Cardiac septum (tissue), 1 donor: ENCODE results near the gene EPS15. TPM values are rescaled to one million over a fixed set of nuclear protein-coding genes. Genes with fewer than 3 reads are reported as not detected.

Experiments
- DNase-seq: peaks from one replicate; pipeline ENCODE4 v3.0.0-alpha.2; 2020; ENCODE audit warnings: low spot score
- intact Hi-C: fragments of 100-400 bp; cut with DNase I; formaldehyde crosslinking; loops from one replicate; pipeline ENCODE4 v1.14.0; 2022
- total RNA-seq: library from RNA; stranded (reverse); fragmentation: NEBNext Ultra II Directional; extraction: Animal tissue kit (Norgen Biotek cat#: 25700); gene quantifications from one replicate; pipeline ENCODE4 v1.2.1, GENCODE V29; 2021
- donor health status: DM: no; HTN: no; CAD: no.

Gene EPS15
- total RNA-seq, 1 donor from 2014 or later = 46.6 TPM

DNA sequence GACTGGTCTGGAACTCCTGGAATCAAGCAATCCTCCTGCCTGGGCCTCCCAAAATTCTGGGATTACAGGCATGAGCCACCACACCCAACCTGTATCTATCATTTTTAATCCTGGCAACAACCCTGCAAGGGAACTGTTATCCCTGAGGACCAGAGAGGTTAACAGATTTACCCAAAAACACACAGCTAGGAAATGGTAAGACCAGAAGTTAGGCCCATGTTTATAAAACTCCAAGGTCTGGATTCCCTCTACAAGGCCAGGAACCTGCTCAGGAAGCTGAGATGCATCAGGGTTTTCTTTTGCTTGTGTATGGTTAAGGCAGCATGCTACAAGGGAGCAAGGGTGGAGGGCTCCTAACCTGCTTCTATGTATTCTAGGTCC, 170.9 kb downstream of the EPS15 start:
- DNase-seq = no peak
- intact Hi-C loops = no loop called here

DNA sequence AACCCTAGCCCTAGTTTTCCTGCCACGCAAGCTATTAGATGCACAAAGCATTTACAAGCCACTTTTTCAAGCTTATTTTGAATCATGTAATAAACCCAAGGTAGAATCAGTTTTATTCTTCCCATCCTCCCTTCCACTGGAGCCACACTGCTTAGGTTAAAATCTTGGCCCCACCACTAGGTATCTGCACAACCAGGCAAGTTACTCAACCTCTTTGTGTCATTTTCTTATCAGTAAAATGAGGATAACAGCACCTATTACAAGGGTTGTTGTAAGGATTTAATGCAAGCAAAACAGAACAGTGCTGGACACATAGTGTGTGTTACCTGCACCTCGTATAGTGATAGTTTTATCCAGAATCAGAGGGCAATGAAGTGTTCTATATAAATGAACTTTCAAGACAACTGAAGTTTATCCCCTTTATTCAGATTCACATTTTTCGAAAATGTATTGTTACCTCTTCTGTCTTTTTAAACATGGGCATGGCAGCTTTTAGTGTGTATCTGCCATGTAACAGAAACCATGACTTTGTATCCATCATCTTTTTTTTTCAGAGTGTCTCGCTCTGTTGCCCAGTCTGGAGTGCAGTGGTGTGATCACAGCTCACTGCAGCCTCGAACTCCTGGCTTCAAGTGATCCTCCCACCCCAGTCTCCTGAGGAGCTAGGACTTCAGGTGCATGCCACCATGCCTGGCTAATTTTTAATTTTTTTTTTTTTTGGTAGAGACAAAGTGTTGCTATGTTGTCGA, 171.5 kb downstream of the EPS15 start:
- DNase-seq = no peak
- intact Hi-C loops = no loop called here

DNA sequence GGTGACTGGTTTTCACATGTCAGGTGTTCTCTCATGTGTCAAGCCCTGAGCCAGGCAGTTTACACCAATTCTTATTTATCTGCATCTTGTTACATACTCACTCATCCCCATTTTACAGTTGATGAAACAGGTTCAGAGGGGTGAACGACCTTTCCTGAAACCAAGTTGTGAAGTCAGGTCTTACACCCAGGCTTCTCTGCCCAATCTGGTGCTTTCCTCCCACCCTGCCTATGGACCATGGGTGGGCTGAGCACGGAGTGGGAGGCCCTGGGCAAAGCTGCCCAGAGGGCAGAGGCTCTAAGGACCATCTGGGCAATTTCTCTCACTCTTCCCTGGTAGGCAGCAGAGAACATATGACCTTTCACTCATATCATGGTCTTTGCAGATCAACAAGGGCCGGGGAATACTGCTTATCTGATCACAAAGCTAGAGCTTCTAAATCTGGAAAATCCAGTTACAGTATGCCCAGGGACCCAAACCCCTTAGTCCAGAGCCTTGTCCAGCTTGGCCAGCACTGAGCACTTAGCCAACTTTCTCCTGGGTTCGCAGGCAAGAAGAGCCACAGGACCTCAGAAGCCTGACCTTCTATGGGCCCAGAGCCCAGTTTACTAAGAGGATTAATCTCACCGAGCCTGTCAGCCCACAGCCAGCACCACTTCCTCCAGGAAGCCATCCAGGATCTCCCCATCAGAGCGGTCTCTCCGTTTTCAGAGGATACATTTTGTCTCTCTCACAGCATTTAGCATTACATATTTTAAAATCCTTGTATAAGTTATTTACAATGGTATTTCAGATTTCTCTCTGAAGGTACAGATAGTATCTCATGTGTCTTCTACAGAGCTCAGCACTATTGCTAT, 172.8 kb downstream of the EPS15 start:
- intact Hi-C loops = no loop called here

DNA sequence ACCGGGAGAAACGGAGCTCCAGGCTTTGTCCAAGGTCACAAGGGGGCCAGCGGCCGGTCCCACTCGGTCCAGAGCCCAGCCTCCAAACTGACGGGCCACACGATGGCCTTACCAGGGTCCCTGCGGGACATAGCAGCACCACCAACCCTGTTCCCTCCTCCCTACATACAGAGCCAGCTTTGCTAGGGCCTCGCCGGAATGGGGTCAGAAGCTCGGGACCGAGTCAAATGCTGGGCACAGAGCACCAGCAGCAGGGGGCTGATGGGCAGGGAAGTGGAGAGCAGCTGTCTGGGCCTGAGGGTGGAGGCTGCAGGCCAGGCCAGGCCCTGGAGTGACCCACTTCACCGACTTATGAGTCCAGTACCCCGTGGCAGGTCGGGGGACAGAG, 173.8 kb downstream of the EPS15 start:
- DNase-seq = no peak
- intact Hi-C loops = no loop called here

More for the DNA sequence above, 172.8 kb downstream of the EPS15 start:
- no peak for DNase-seq

DNA sequence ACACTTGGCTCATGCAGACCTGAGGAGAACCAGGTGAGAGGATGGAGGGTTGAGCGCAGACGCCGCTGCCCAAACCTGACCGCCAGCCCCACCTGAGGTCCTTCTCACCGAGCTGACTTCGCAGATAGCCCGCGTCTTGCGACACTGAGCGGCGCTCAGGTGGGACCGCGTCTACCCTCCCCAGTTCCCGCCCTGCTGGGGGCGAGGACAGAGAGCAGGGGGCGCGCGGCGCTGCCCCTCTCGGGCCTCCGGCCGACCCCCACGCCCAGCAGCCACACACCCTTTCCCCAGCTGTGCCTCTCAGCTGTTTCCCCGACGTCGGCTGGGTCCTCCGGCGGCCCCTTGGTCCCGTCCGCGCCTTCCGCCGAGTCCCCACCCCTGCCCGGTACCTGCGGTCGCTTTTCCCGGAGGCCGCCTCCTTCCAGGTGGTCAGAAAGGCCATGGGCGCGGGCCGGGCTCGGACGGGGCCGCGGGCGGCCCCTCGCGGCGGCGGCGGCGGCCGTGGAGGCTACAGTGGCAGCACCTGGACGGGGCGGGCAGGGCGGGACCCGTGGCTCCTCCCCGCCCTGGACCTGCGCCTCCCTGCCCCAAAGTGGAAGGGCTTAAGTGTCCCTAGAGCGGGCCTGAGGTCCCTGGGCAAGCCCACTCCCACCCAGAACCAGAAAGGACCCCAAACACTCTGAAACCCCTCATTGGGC, 174.3 kb downstream of the EPS15 start:
- intact Hi-C loops = no loop called here

DNA sequence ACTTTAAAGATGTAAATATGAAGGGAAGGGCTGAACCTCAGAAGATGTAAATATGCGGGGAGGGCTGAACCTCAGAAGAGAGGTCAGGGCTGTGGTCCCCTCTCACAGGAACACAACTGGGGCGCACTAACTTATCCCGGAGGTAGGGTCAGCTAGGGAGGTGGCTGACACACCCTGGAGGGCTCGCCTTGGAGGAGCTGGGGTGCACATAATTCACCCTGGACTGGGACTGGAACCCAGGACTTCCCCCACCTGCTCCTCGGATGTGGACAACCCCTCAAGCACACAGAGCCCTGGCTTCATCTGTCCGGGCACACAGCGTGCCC, 174.8 kb downstream of the EPS15 start:
- DNase-seq = no peak
- intact Hi-C loops = no loop called here

More for the DNA sequence above, 174.3 kb downstream of the EPS15 start:
- no peak for DNase-seq

DNA sequence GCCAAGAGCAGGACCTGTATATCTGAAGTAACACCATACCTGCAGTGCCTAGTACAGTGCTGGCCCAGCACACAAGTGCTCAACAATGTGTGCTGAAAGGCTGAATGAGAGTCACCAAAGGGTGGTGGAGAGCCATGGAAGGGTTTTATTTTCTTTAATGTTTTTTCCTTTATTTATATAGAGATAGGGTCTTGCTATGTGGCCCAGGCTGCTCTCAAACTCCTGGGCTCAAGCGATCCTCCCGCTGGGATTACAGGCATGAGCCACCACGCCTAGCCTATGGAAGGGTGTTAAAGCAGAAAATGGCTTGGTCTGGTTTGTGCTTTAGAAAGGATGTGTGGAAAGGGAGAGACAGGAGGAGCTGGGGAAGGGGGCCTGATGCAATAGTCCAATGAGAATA, 175.4 kb downstream of the EPS15 start:
- intact Hi-C loops = no loop called here

DNA sequence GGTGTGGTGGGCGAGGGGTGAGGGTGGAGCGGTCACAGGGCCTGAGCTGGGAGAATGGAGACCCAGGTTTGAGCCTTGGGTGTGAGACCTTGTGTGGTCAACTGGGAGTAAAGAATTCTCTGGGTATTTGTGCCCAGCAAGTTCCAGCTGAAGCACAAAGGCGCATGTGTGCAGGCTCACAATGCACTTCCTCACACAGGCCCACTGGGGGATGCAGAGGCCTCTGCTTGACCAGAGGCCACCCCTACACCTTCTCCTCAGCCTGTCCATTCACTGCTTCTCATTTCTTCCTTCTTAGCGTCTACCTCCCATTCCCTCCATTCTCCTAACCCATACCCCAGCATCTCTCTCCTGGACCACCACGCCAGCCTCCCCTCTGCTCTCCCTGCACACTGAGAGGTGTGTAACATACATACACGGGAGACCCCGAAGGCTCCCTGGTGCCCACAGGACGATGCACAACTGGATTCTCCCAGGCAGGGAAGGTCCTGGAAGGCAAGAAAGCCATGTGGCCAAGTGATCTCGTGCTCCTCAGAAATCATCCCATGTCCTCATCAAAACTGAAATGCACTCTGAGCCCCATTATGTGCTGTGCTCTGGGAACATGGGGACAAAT, 176.4 kb downstream of the EPS15 start:
- DNase-seq = no peak
- intact Hi-C loops = no loop called here

More for the DNA sequence above, 175.4 kb downstream of the EPS15 start:
- DNase-seq = no peak

DNA sequence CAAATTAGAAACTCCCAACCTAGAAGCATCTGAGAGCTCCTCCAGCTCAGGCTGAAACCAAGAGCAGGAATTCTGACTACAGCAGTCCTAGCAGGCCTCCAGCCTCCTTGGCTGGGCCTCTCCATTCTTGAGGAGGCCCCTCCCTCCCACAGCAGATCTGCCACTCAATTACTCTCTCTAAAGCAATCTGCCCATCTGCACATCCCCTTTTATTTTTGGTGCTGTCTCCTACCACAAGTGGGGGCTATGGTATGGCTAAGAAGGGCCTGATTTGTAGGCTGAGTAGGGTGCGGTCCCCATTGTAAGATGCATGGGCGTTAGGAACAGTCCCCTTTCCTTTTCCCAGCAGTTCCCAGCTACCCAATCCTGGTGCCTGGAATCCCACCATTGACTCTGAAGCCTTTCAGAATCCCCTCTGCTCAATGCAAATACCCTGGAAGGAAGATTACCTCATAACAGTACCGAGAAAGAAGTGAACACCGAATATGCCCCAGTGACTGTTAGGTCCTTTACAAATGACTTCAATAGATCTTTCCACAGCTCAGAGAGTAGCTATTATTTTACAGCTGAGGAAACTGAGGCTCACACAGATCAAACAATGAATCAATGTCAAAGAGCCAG, 177.1 kb downstream of the EPS15 start:
- intact Hi-C loops = no loop called here
- DNase-seq = no peak

DNA sequence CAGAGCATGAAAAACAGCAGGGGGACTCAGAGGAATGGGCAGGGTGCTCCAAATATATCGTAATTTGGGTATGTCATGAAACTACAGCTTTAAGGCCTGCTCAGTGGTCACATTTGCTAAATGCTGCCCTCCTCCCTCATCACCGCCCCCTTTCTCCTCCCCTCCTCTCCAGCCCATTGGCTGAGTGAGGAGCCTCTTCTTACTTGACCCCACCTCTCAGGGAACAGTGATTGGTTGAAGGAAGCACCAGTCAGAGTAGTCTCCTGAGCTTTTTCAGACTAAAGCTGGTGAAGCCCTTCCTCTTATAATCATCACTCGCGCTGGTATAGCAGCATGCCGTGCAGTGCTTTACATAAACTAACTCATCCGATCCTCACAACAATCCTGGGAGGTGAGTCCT, 178.7 kb downstream of the EPS15 start:
- intact Hi-C loops = no loop called here
- DNase-seq = no peak

DNA sequence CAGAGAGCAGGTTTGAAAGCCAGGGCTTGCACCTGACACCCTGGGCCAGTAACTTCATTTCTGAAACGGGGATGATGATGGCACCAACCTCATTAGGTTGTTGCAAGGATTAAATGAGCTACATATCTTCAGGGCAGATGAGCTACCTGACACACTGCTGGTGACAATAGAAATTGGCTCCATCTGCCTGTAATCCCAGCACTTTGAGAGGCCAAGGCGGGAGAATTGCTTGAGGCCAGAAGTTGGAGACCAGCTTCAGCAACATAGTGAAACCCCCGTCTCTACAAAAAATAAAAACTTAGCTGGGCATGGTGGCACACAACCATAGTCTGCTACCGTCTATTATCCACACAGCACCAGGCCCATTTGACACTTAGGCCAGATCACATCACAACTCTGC, 182.4 kb downstream of the EPS15 start:
- intact Hi-C loops = no loop called here
- DNase-seq = no peak

DNA sequence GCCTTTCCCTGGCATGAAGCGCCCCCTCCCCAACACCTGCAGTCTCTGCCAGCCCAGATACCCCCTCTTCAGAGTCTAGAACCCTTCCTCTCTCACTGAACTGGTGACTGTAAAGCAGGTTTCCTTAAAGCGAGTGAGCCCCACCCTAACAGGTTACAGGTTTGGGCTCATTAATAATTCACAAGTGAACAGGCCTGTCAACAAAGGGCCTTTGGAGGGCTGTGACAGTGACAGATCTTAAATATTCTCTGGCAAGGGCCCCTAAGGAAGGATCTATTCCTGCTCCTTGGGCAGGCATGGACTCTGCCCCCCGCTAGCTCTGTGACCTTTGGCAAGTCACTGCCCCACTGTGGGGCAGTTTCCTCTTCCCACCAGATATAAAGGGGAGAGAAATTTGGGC, 183.1 kb downstream of the EPS15 start:
- intact Hi-C loops = no loop called here
- no peak for DNase-seq

DNA sequence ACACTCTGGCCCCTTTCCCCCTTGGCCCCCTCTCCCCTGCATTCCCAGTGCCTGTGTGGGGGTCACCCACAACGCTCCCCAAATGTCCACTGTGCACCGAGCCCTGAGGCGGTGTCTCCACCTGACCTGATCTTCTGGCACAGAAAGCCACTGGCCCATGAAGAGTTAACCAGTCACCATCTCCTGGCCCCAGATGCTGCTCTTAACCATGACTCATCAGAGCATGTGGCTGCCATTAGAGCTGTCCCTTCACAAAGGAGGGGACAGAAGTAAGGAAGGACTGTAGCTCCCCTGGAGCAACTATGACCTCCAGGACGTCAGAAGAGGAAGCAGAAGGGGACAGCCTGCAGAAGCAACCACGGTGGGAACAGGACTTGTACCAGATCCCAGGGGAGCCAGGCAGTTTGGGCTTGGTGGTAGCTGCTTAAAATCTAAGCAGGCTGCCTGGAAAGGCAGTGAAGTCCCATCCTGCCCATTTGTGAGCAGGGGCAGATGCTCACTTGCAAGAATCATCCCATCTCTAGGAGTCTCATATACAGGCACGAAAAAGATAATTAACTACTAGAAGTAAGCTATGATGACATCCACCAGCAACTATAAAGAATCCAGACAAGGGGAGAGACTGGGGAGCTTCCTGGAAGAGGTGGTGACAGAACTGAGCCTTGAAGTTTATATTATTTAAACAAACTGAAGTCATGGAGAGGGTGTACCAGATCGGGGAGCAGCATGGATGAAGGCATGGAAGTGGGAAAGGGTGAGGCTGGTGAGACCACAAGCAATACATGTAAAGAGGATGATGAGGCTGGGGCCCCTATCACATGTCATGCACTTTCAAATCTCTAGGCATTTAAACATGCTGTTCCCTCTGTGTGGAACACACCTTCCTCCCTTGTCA, 187.6 kb downstream of the EPS15 start:
- intact Hi-C loops = no loop called here
- DNase-seq = no peak

DNA sequence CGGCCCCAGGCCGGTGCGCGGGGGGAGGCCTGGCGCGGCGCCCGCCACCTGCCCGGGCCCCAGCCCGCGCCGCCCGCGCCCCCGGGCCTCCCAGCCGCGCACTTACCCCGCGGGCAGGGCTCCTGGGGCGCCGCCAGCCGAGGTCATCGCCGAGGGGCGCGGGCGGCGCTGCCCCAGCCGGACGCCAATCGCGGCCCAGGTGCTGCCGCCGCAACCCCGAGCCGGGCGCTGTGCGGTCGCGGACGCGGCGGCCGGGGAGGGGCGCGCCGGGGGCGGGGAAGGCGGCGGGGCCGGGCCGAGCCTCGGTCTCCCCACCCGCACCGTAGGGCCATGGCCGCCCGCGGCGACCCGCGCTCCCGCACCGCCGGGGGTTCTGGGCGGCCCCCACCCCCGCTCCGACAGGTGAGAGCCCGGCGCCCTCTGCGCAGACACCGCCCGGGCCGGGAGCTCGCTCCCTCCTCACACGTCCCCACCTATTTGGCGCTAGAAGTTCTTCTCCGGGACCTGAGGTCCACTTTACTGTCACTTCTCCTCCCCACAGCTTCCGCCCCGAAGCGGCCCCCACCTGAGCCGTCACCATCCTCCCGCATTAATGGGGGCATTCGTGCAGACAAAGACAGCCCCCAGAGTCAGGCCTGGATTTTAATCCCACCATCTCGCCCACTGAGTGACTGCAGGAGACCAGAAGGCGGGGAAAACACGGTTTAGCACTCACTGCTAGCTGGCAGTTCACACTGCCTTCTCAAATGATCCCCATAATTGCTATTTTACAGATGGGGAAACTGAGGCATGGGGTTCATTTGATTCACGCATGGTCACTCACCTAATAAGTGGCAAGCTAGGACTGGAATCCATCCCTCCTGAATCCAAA, 188.5 kb downstream of the EPS15 start, which contains the start of gene TTC39A:
TSS of gene TTC39A (minus strand) at position 232 of the 871 bp plus-strand sequence. CDS start at position 147, 85 bp downstream.
- peak; percentile 56 for DNase-seq
- intact Hi-C loops = no loop called here

DNA sequence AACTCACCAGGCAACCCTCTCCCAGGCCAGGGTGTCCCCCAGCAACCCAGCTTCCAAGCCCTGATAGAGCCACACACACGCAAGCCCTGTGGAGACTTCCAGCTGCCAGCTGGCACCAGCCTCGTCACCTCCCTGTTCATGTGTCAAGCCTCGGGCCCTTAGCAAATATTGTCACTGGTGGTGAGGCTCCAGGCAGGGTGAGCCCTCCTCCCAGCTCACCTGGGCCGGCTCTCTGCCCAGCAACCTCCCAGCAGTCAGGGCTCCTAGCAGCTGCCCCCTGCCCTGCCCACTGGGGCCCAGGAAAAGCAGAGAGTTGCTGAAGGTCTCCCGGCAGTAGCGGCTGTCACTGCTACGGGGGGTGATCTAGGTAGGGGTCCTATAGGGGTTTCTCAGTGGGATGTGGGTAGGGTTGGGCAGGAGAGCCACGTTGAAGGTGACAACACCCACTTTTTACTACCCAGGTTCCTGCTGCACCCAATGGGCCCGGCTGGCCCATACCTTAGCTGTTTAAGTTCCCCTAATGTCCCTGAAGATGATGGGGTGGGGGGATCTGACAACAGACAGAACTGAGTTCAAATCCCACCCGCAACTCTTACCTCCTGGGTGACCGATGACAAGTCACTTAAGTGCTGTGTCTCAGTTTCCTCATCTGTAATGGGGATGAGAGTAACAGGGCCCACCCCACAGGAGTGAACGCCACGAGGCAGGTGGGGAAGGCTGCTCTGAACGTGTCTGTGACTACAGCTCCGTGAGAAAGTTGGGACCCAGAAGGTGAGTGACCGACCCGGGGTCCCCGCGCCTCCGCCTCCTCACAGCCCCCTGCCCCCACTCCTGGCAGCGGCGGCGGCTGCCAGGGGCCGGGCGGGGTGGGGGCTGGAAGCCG, 189.4 kb downstream of the EPS15 start:
- intact Hi-C loops = no loop called here

DNA sequence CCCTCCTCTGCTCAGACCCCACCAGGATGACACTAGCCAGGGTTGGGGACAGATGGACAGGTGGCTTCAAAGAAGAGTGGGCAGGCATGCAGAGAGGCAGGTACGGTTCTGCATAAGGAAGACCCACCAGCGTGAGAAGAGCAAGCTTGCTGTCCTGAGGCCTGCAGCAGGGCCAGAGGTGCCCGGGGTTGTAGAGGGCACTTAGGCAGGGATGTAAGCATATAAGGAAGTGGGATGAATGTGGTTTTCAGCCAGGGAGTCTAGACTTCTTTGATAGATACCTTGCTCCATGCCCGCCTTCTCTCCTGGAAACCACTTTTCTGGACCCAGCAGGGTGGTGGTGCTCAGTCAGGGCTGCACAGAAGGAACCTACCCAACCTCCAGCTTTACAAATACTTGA, 190.1 kb downstream of the EPS15 start:
- DNase-seq = no peak
- intact Hi-C loops = no loop called here

More for the DNA sequence above, 189.4 kb downstream of the EPS15 start:
- peak; percentile 82 for DNase-seq

DNA sequence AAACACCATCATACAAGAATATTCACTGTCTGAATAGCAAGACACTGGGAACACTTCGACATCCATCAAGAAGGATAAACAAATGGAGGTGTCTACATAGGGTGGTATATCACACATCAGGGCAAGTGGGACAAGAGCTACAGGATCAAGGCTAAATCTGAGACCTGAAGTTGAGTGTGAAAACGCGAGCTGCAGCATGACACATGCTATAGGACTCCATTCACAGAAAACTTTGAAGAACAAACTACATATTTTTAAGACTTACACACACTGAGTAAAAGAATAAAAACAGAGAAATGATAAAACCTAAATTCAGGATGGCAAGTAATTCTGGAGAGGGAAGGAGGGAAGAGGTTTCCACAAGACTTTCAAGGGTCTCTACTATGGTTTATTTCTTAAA, 190.8 kb downstream of the EPS15 start:
- intact Hi-C loops = no loop called here
- no peak for DNase-seq
